ENCODE measurements around the gene INVS.

DNA sequence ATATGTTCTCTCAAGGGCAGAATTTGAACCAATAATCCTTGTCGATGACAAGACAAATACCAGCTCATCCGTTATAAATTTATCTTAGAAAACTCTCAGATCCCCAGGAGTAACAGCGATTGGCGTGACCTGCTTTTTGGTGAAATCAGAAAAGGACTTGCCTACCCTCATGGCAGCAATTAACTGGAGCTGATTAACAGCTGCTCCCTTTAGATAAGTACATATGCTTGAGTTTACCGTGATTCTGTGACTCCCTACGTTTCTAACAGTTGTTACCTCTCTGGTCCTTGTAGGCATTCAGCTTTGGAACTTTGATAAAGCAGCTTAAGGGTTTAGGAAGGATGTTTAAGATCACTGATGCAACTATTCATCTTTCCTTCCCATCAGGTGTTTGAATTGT lies 2.6 kb downstream of the INVS start:
- TF ChIP-seq POLR2AphosphoS5 (IDR thresholded peaks at IDR 0.05; ENCODE audit: borderline replicate concordance, low read depth, low read length) (no peak), EZH2 (IDR thresholded peaks at IDR 0.05) (no peak)
